LNCaP clone FGC (cell line): Measurements from ENCODE around the gene ADCYAP1R1.

Source experiments
- DNase-seq: peaks from one replicate; pipeline ENCODE4 v3.0.0-alpha.2; 2011; ENCODE audit warnings: low read depth
- H3K4me3 ChIP-seq: 2 replicates; pipeline ENCODE4 v1.5.1; 2011; ENCODE audit warnings: mild to moderate bottlenecking, low read depth, low read length, control low read depth
- CTCF ChIP-seq: IDR thresholded peaks from 2 replicates; pipeline ENCODE4 v1.5.1; 2012; ENCODE audit warnings: mild to moderate bottlenecking; ENCODE audit not compliant: control insufficient read depth, insufficient read depth; ENCODE audit errors: extremely low read depth

Gene ADCYAP1R1

GRCh38 chr7:31082447-31082846, 30.3 kb downstream of the ADCYAP1R1 start:
- H3K4me3 ChIP-seq, result no peak overlapping the region
- TF ChIP-seq CTCF, result no peak
- no peak for DNase-seq

GRCh38 chr7:31083210-31083786, 31.2 kb downstream of the ADCYAP1R1 start:
- no peak overlapping the region for H3K4me3 ChIP-seq
- no peak for DNase-seq
- no peak for TF ChIP-seq CTCF

GRCh38 chr7:31084226-31084625, 32.1 kb downstream of the ADCYAP1R1 start:
- TF ChIP-seq CTCF, result no peak
- DNase-seq, result no peak
- H3K4me3 ChIP-seq, result no peak overlapping the region

- DNase-seq, result no peak
- no peak for TF ChIP-seq CTCF
- H3K4me3 ChIP-seq, result no peak overlapping the region
Observed at GRCh38 chr7:31087351-31087750, 35.2 kb downstream of the ADCYAP1R1 start.

- no peak for TF ChIP-seq CTCF
- DNase-seq, result no peak
- H3K4me3 ChIP-seq, result no peak overlapping the region
Observed at GRCh38 chr7:31091924-31092434, 39.9 kb downstream of the ADCYAP1R1 start.

- H3K4me3 ChIP-seq, result no peak overlapping the region
- no peak for TF ChIP-seq CTCF
- no peak for DNase-seq
Observed at GRCh38 chr7:31092606-31093005, 40.5 kb downstream of the ADCYAP1R1 start.

GRCh38 chr7:31093282-31093681, 41.2 kb downstream of the ADCYAP1R1 start:
- DNase-seq, result no peak
- no peak for TF ChIP-seq CTCF
- H3K4me3 ChIP-seq, result no peak overlapping the region
